ENCODE results near the gene CALN1.

Gene CALN1

GRCh38 chr7:72405871-72406270 is 6.3 kb downstream of the CALN1 start:
- no peaks in the 10 kb centered on the region for H3K36me3 ChIP-seq (replicated peaks; ENCODE audit: low read depth, low read length)
- H3K4me2 ChIP-seq (ENCODE audit: low read length), result no peak overlapping the region
- no peak overlapping the region for H3K27ac ChIP-seq (ENCODE audit: low read length)
- no peak overlapping the region for H3K9ac ChIP-seq (ENCODE audit: low read length)
- H3K79me2 ChIP-seq (ENCODE audit: low read length), result no peaks in the 10 kb centered on the region
- no peak overlapping the region for H2AFZ ChIP-seq (ENCODE audit: low read depth, low read length)
- no peak for TF ChIP-seq EZH2phosphoT487 (IDR thresholded peaks at IDR 0.05; ENCODE audit: low read depth)
- H3K4me3 ChIP-seq (ENCODE audit: low read length), result no peak overlapping the region
- H3K9me3 ChIP-seq (ENCODE audit: insufficient read depth, low read length), result no peaks in the 10 kb centered on the region
- no peaks in the 10 kb centered on the region for H3K27me3 ChIP-seq (ENCODE audit: low read depth, low read length)
- H3K4me1 ChIP-seq (ENCODE audit: low read length), result no peaks in the 10 kb centered on the region
- no peaks in the 10 kb centered on the region for H4K20me1 ChIP-seq (ENCODE audit: insufficient read depth, low read length)

- Histone ChIP-seq H3K79me2 (ENCODE audit: low read length) (no peaks in the 10 kb centered on the region), H3K4me3 (ENCODE audit: low read length) (no peak overlapping the region), H3K4me1 (ENCODE audit: low read length) (no peaks in the 10 kb centered on the region), H3K9me3 (ENCODE audit: insufficient read depth, low read length) (no peaks in the 10 kb centered on the region), H3K9ac (ENCODE audit: low read length) (no peak overlapping the region), H3K36me3 (replicated peaks; ENCODE audit: low read depth, low read length) (no peaks in the 10 kb centered on the region), H2AFZ (ENCODE audit: low read depth, low read length) (no peak overlapping the region), H3K27ac (ENCODE audit: low read length) (no peak overlapping the region), H4K20me1 (ENCODE audit: insufficient read depth, low read length) (no peaks in the 10 kb centered on the region), H3K27me3 (ENCODE audit: low read depth, low read length) (no peaks in the 10 kb centered on the region), H3K4me2 (ENCODE audit: low read length) (no peak overlapping the region)
- TF ChIP-seq EZH2phosphoT487 (IDR thresholded peaks at IDR 0.05; ENCODE audit: low read depth) (no peak), CTCF (IDR thresholded peaks at IDR 0.05; ENCODE audit: low read depth, low read length) (no peak)
Observed at GRCh38 chr7:72405418-72405817, 6.7 kb downstream of the CALN1 start.

GRCh38 chr7:72404743-72405142 is 7.4 kb downstream of the CALN1 start:
- no peaks in the 10 kb centered on the region for H3K9me3 ChIP-seq (ENCODE audit: insufficient read depth, low read length)
- H3K36me3 ChIP-seq (replicated peaks; ENCODE audit: low read depth, low read length), result no peaks in the 10 kb centered on the region
- H4K20me1 ChIP-seq (ENCODE audit: insufficient read depth, low read length), result no peaks in the 10 kb centered on the region
- H3K27me3 ChIP-seq (ENCODE audit: low read depth, low read length), result no peaks in the 10 kb centered on the region
- H3K4me2 ChIP-seq (ENCODE audit: low read length), result no peak overlapping the region
- H3K9ac ChIP-seq (ENCODE audit: low read length), result no peak overlapping the region
- no peak overlapping the region for H2AFZ ChIP-seq (ENCODE audit: low read depth, low read length)
- H3K4me1 ChIP-seq (ENCODE audit: low read length), result no peaks in the 10 kb centered on the region
- no peak overlapping the region for H3K27ac ChIP-seq (ENCODE audit: low read length)
- TF ChIP-seq CTCF (IDR thresholded peaks at IDR 0.05; ENCODE audit: low read depth, low read length), result no peak
- H3K4me3 ChIP-seq (ENCODE audit: low read length), result no peak overlapping the region
- no peaks in the 10 kb centered on the region for H3K79me2 ChIP-seq (ENCODE audit: low read length)

GRCh38 chr7:72403458-72404076 is 8.6 kb downstream of the CALN1 start:
- Histone ChIP-seq H3K9ac (ENCODE audit: low read length) (no peak overlapping the region), H3K4me3 (ENCODE audit: low read length) (no peak overlapping the region), H3K4me2 (ENCODE audit: low read length) (no peak overlapping the region), H2AFZ (ENCODE audit: low read depth, low read length) (no peak overlapping the region), H3K27ac (ENCODE audit: low read length) (no peak overlapping the region), H3K9me3 (ENCODE audit: insufficient read depth, low read length) (no peaks in the 10 kb centered on the region), H3K27me3 (ENCODE audit: low read depth, low read length) (no peaks in the 10 kb centered on the region), H3K36me3 (replicated peaks; ENCODE audit: low read depth, low read length) (no peaks in the 10 kb centered on the region), H3K4me1 (ENCODE audit: low read length) (no peaks in the 10 kb centered on the region), H4K20me1 (ENCODE audit: insufficient read depth, low read length) (no peaks in the 10 kb centered on the region), H3K79me2 (ENCODE audit: low read length) (no peaks in the 10 kb centered on the region)
- TF ChIP-seq CTCF (IDR thresholded peaks at IDR 0.05; ENCODE audit: low read depth, low read length) (no peak), EZH2phosphoT487 (IDR thresholded peaks at IDR 0.05; ENCODE audit: low read depth) (no peak)
